Left renal cortex interstitium (tissue), 4 donors: ENCODE measurements around the gene ERCC1. TPM values are rescaled to one million over a fixed set of nuclear protein-coding genes. Genes with fewer than 3 reads are reported as not detected.

Experiments used
- DNase-seq, 4 donors: peaks; one replicate each; pipeline ENCODE4 v3.0.0-alpha.2; 2013; ENCODE audit warnings: low read depth in 4 of 4, low spot score in 2 of 4, missing footprints in 1 of 4
- polyA plus RNA-seq, 4 donors: library from polyadenylated mRNA; unstranded; fragments of 120-200 nt; gene quantifications; one replicate each; pipeline ENCODE4 v1.2.1, GENCODE V29; 2013; ENCODE audit not compliant: insufficient read length in 4 of 4

Gene ERCC1
- polyA plus RNA-seq: 10 to 100 TPM; 69.2 to 98.2 (median 91.8) TPM

- peak in 2 of 4 donors; percentile 92 for DNase-seq
These were observed at the start of gene ERCC1 for GRCh38 chr19:45423589-45424190. Gene ERCC1, minus strand, starts transcription at chr19:45423917. Its CDS starts 543 bp downstream, at chr19:45423374.

GRCh38 chr19:45473367-45473681, 49.6 kb upstream of the ERCC1 start:
- no peak for DNase-seq

- DNase-seq: no peak
These were observed 49.0 kb upstream of the ERCC1 start for GRCh38 chr19:45472563-45473366.

- no peak for DNase-seq
These were observed 48.3 kb upstream of the ERCC1 start for GRCh38 chr19:45471931-45472562.

- DNase-seq: no peak
These were observed 47.6 kb upstream of the ERCC1 start for GRCh38 chr19:45471111-45471930.

- no peak for DNase-seq
These were observed 47.0 kb upstream of the ERCC1 start for GRCh38 chr19:45470762-45471081.

- DNase-seq: no peak
These were observed 46.4 kb upstream of the ERCC1 start for GRCh38 chr19:45469945-45470761.

- DNase-seq: peak in 1 of 4 donors; percentile 84
These were observed 45.6 kb upstream of the ERCC1 start for GRCh38 chr19:45469132-45469944.

- no peak for DNase-seq
These were observed 45.0 kb upstream of the ERCC1 start for GRCh38 chr19:45468803-45469131.

GRCh38 chr19:45468159-45468651, 44.5 kb upstream of the ERCC1 start:
- DNase-seq: no peak

GRCh38 chr19:45467456-45468158, 43.9 kb upstream of the ERCC1 start, which contains the start of gene FOSB:
Gene FOSB, plus strand, starts transcription at chr19:45467996. Its CDS starts 591 bp downstream, at chr19:45468587.
- peak in 2 of 4 donors; percentile 86 to 88 for DNase-seq

GRCh38 chr19:45467115-45467455, 43.4 kb upstream of the ERCC1 start:
- DNase-seq: no peak

- no peak for DNase-seq
These were observed 41.2 kb upstream of the ERCC1 start for GRCh38 chr19:45464852-45465441.

GRCh38 chr19:45464274-45464673, 40.6 kb upstream of the ERCC1 start:
- DNase-seq: no peak

- DNase-seq: no peak
These were observed 39.5 kb upstream of the ERCC1 start for GRCh38 chr19:45463241-45463640.

- DNase-seq: no peak
These were observed 38.5 kb upstream of the ERCC1 start for GRCh38 chr19:45462174-45462573.

- no peak for DNase-seq
These were observed 37.2 kb upstream of the ERCC1 start for GRCh38 chr19:45460807-45461347.

- DNase-seq: no peak
These were observed 34.1 kb upstream of the ERCC1 start for GRCh38 chr19:45457776-45458175.
